ENCODE measurements around the gene PPM1F.

DNA sequence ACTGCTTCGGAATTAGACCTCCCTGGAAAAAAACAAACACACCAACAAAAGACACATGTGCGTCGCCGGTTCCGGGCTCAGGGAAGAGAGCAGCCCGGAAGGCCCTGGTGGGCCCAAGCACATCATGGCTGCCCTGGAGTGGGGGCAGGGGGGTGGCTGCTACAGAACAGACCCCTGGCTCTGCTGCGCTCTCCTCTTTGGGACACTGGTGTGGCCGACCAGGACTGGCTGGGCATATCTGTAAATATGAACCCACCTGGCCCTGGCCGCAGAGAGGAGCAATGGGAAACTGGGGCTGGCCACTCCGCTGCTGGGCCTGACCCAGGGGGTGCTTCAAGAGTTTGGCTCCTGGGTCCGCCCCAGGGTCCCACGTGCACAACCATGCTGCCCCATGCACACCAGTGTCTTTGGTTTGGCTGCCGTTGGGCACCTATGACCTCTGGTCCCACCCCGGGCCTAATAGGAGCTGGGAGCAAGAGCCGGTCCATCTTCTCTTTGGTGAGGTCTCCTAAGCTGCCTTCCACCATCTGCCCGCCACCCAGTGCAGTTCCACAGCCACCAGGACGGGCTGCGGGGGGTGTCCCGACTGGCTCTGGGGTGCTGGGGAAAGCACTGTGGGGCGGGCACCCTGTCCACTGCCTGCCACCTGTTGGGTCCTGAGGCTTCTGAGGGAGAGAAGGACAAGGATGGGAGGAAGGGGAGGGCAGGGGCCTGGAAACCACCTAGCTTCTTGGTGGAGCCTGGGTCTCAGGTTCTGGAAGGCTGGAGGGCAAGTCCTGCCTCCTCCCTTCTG is 30.1 kb downstream of the PPM1F start:
- TF ChIP-seq, protein P1, sequence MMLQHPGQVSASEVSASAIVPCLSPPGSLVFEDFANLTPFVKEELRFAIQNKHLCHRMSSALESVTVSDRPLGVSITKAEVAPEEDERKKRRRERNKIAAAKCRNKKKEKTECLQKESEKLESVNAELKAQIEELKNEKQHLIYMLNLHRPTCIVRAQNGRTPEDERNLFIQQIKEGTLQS (IDR thresholded peaks at IDR 0.05; ENCODE audit: borderline replicate concordance, extremely low read depth, low read depth, low read length): no peak
- TF ChIP-seq TARDBP (IDR thresholded peaks at IDR 0.05; ENCODE audit: borderline replicate concordance) (no peak), BHLHE40 (IDR thresholded peaks at IDR 0.05; ENCODE audit: borderline replicate concordance in 1 of 2, low read depth in 2 of 2, low read length in 1 of 2) (no peak), EP300 (IDR thresholded peaks at IDR 0.05; ENCODE audit: borderline replicate concordance in 1 of 2, control insufficient read depth in 1 of 2, low read depth in 2 of 2, low read length in 2 of 2) (no peak)
- TF ChIP-seq, protein P2, sequence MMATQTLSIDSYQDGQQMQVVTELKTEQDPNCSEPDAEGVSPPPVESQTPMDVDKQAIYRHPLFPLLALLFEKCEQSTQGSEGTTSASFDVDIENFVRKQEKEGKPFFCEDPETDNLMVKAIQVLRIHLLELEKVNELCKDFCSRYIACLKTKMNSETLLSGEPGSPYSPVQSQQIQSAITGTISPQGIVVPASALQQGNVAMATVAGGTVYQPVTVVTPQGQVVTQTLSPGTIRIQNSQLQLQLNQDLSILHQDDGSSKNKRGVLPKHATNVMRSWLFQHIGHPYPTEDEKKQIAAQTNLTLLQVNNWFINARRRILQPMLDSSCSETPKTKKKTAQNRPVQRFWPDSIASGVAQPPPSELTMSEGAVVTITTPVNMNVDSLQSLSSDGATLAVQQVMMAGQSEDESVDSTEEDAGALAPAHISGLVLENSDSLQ (IDR thresholded peaks at IDR 0.05): no peak

Data from GM12878 (cell line).